H9 (cell line): ENCODE measurements around the gene TMEM127. TPM values are rescaled to one million over a fixed set of nuclear protein-coding genes. Genes with fewer than 3 reads are reported as not detected.

ENCODE experiments used
- DNase-seq: peaks from one replicate; pipeline ENCODE4 v3.0.0-alpha.2; 2017
- H2AFZ ChIP-seq: one replicate; pipeline ENCODE4 v1.6.1; 2013; ENCODE audit warnings: mild to moderate bottlenecking, low read length, control low read depth, moderate library complexity
- H2AK5ac ChIP-seq: 2 replicates; pipeline ENCODE4 v1.6.1; 2013; ENCODE audit warnings: low read length, control low read depth, mixed read lengths; ENCODE audit not compliant: insufficient read length
- H2BK120ac ChIP-seq: one replicate; pipeline ENCODE4 v1.6.1; 2013; ENCODE audit warnings: low read depth, mild to moderate bottlenecking, low read length, control low read depth, inconsistent platforms; ENCODE audit not compliant: poor library complexity, severe bottlenecking
- H2BK12ac ChIP-seq: 2 replicates; pipeline ENCODE4 v1.6.1; 2013; ENCODE audit warnings: low read length, control low read depth, mixed read lengths, low read depth; ENCODE audit not compliant: insufficient read length
- H2BK15ac ChIP-seq: 2 replicates; pipeline ENCODE4 v1.6.1; 2013; ENCODE audit warnings: low read depth, low read length, control low read depth
- H2BK20ac ChIP-seq: one replicate; pipeline ENCODE4 v1.6.1; 2013; ENCODE audit warnings: low read depth, mild to moderate bottlenecking, low read length, control low read depth, inconsistent platforms; ENCODE audit not compliant: poor library complexity, severe bottlenecking
- H2BK5ac ChIP-seq: 2 replicates; pipeline ENCODE4 v1.6.1; 2013; ENCODE audit warnings: low read length, control low read depth, mixed read lengths; ENCODE audit not compliant: insufficient read length
- H3K14ac ChIP-seq: 2 replicates; pipeline ENCODE4 v1.6.1; 2013; ENCODE audit warnings: low read length, control low read depth; ENCODE audit not compliant: insufficient read depth
- H3K18ac ChIP-seq: 2 replicates; pipeline ENCODE4 v1.6.1; 2013; ENCODE audit warnings: low read depth, mild to moderate bottlenecking, mixed read lengths, low read length, control low read depth; ENCODE audit not compliant: insufficient read length
- H3K23ac ChIP-seq: 2 replicates; pipeline ENCODE4 v1.6.1; 2013; ENCODE audit warnings: low read length, control low read depth, mixed read lengths, low read depth; ENCODE audit not compliant: insufficient read length
- H3K23me2 ChIP-seq: 2 replicates; pipeline ENCODE4 v1.6.1; 2013; ENCODE audit warnings: low read depth, mild to moderate bottlenecking, mixed read lengths, low read length, control low read depth; ENCODE audit not compliant: insufficient read length, poor library complexity, severe bottlenecking
- H3K27ac ChIP-seq: 2 replicates; pipeline ENCODE4 v1.5.1; 2013; ENCODE audit warnings: low read length, control low read depth, mixed read lengths, low read depth; ENCODE audit not compliant: insufficient read length
- H3K27me3 ChIP-seq: 2 replicates; pipeline ENCODE4 v1.6.1; 2013; ENCODE audit warnings: low read length, control low read depth, inconsistent platforms; ENCODE audit not compliant: insufficient read depth
- H3K4ac ChIP-seq: 2 replicates; pipeline ENCODE4 v1.6.1; 2013; ENCODE audit warnings: low read depth, mild to moderate bottlenecking, control low read depth, inconsistent platforms, low read length, moderate library complexity
- H3K4me1 ChIP-seq: 2 replicates; pipeline ENCODE4 v1.6.1; 2013; ENCODE audit warnings: low read length, control low read depth, inconsistent platforms; ENCODE audit not compliant: insufficient read depth
- H3K4me2 ChIP-seq: 2 replicates; pipeline ENCODE4 v1.6.1; 2013; ENCODE audit warnings: low read length, control low read depth, mixed read lengths; ENCODE audit not compliant: insufficient read length, insufficient read depth
- H3K56ac ChIP-seq: 2 replicates; pipeline ENCODE4 v1.6.1; 2013; ENCODE audit warnings: low read depth, mild to moderate bottlenecking, mixed read lengths, low read length, control low read depth; ENCODE audit not compliant: insufficient read length
- H3K79me1 ChIP-seq: 2 replicates; pipeline ENCODE4 v1.6.1; 2013; ENCODE audit warnings: low read depth, mild to moderate bottlenecking, moderate library complexity, low read length, control low read depth, inconsistent platforms; ENCODE audit not compliant: insufficient read depth, poor library complexity, severe bottlenecking
- H3K79me2 ChIP-seq: 2 replicates; pipeline ENCODE4 v1.6.1; 2013; ENCODE audit warnings: low read length, control low read depth, inconsistent platforms; ENCODE audit not compliant: insufficient read depth
- H3K9ac ChIP-seq: 2 replicates; pipeline ENCODE4 v1.6.1; 2013; ENCODE audit warnings: low read length, control low read depth, mixed read lengths; ENCODE audit not compliant: insufficient read length; ENCODE audit errors: extremely low read depth
- H3K9me3 ChIP-seq: one replicate; pipeline ENCODE4 v1.6.1; 2013; ENCODE audit warnings: low read depth, low read length, inconsistent platforms; ENCODE audit not compliant: control insufficient read depth
- H3T11ph ChIP-seq: one replicate; pipeline ENCODE4 v1.6.1; 2013; ENCODE audit warnings: mild to moderate bottlenecking, low read length, control low read depth, inconsistent platforms
- H4K20me1 ChIP-seq: one replicate; pipeline ENCODE4 v1.6.1; 2013; ENCODE audit not compliant: control insufficient read depth, insufficient read length, insufficient read depth
- H4K5ac ChIP-seq: 2 replicates; pipeline ENCODE4 v1.6.1; 2013; ENCODE audit warnings: low read depth, mild to moderate bottlenecking, mixed read lengths, low read length, control low read depth; ENCODE audit not compliant: insufficient read length
- H4K8ac ChIP-seq: replicated peaks from 2 replicates; pipeline ENCODE4 v1.6.1; 2013; ENCODE audit warnings: low read length, control low read depth, mixed read lengths, low read depth; ENCODE audit not compliant: insufficient read length
- H4K91ac ChIP-seq: 2 replicates; pipeline ENCODE4 v1.6.1; 2013; ENCODE audit warnings: low read depth, mild to moderate bottlenecking, moderate library complexity, mixed read lengths, low read length, control low read depth; ENCODE audit not compliant: insufficient read length
- H3K27ac Mint-ChIP-seq, 3 experiments: 2 replicates in 2 of 3; 3 replicates in 1 of 3; pipeline ENCODE4 v1.8.0; 2020 to 2021; ENCODE audit warnings: mixed read lengths in 3 of 3, mild to moderate bottlenecking in 1 of 3, moderate library complexity in 1 of 3
- H3K27me3 Mint-ChIP-seq: 2 replicates; pipeline ENCODE4 v1.8.0; 2021; ENCODE audit warnings: low read depth, mild to moderate bottlenecking, moderate library complexity, mixed read lengths
- H3K36me3 Mint-ChIP-seq, 3 experiments: 2 replicates in 2 of 3; 3 replicates in 1 of 3; pipeline ENCODE4 v1.8.0; 2020 to 2021; ENCODE audit warnings: low read depth in 3 of 3, mixed read lengths in 3 of 3; ENCODE audit not compliant: insufficient read depth in 1 of 3
- H3K4me1 Mint-ChIP-seq, 2 experiments: 2 replicates each; pipeline ENCODE4 v1.8.0; 2020; ENCODE audit warnings: mixed read lengths in 2 of 2
- H3K4me3 Mint-ChIP-seq, 2 experiments: 2 replicates in 1 of 2; 3 replicates in 1 of 2; pipeline ENCODE4 v1.8.0; 2020 to 2021; ENCODE audit warnings: mild to moderate bottlenecking in 2 of 2, mixed read lengths in 2 of 2, moderate library complexity in 1 of 2
- H3K9me3 Mint-ChIP-seq, 2 experiments: 2 replicates in 1 of 2; 3 replicates in 1 of 2; pipeline ENCODE4 v1.8.0; 2020; ENCODE audit warnings: mild to moderate bottlenecking in 2 of 2, mixed read lengths in 2 of 2, moderate library complexity in 1 of 2
- WGBS: extraction: QIAGEN DNeasy Blood & Tissue Kit; methylation state at CpG from one replicate; pipeline ENCODE4 v1.1.7; 2013; ENCODE audit warnings: missing lambda C conversion rate, low lambda C conversion rate, mixed read lengths; ENCODE audit not compliant: insufficient read length; ENCODE audit errors: extremely low coverage; 5-methylcytosine and 5-hydroxymethylcytosine counted together
- total RNA-seq: library from RNA; stranded (reverse); gene quantifications from 2 replicates; pipeline ENCODE4 v1.2.1, GENCODE V29; 2021
- TF ChIP-seq, protein P1 (sequence below): fragments of 200-600 bp; sonication (generic); conservative IDR thresholded peaks from 3 replicates; pipeline ENCODE4 v1.8.0; 2021; ENCODE audit warnings: antibody characterized with exemption, mild to moderate bottlenecking

TMEM127 gene
- total RNA-seq, 1 experiment from 2014 or later: 30.1 TPM

GRCh38 chr2:96213379-96213778, 52.4 kb downstream of the TMEM127 start:
- Histone ChIP-seq H3K14ac (no peak overlapping the region; the same call in 1 of the 2 replicates), H2BK12ac (no peak overlapping the region), H2BK120ac (no peak overlapping the region), H3K23me2 (no peaks in the 10 kb centered on the region), H3K9me3 (no peaks in the 10 kb centered on the region), H2AFZ (no peak overlapping the region), H3K4me1 (no peaks in the 10 kb centered on the region), H2BK15ac (no peak overlapping the region), H3T11ph (no peak overlapping the region), H4K5ac (no peak overlapping the region), H3K27me3 (no peaks in the 10 kb centered on the region), H3K79me2 (no peaks in the 10 kb centered on the region), H4K91ac (no peak overlapping the region), H3K4me2 (no peak overlapping the region), H3K18ac (no peak overlapping the region), H2BK5ac (no peak overlapping the region), H3K4ac (no peak overlapping the region), H3K27ac (no peak overlapping the region), H4K8ac (no peak overlapping the region), H4K20me1 (no peaks in the 10 kb centered on the region), H3K23ac (no peak overlapping the region), H3K79me1 (no peaks in the 10 kb centered on the region), H3K56ac (no peak overlapping the region), H2AK5ac (no peak overlapping the region), H3K9ac (no peak overlapping the region), H2BK20ac (no peak overlapping the region)
- Mint-ChIP-seq H3K4me3 (no peak overlapping the region), H3K9me3 (no peaks in the 10 kb centered on the region), H3K27me3 (no peaks in the 10 kb centered on the region), H3K36me3 (no peaks in the 10 kb centered on the region; a peak in 1 of 7 replicates), H3K27ac (no peak overlapping the region; a peak in 1 of 7 replicates), H3K4me1 (peaks cover 8 to 11% of the 10 kb centered on the region in 2 experiments)
- peak; percentile 51 for DNase-seq
- TF ChIP-seq, protein P1, sequence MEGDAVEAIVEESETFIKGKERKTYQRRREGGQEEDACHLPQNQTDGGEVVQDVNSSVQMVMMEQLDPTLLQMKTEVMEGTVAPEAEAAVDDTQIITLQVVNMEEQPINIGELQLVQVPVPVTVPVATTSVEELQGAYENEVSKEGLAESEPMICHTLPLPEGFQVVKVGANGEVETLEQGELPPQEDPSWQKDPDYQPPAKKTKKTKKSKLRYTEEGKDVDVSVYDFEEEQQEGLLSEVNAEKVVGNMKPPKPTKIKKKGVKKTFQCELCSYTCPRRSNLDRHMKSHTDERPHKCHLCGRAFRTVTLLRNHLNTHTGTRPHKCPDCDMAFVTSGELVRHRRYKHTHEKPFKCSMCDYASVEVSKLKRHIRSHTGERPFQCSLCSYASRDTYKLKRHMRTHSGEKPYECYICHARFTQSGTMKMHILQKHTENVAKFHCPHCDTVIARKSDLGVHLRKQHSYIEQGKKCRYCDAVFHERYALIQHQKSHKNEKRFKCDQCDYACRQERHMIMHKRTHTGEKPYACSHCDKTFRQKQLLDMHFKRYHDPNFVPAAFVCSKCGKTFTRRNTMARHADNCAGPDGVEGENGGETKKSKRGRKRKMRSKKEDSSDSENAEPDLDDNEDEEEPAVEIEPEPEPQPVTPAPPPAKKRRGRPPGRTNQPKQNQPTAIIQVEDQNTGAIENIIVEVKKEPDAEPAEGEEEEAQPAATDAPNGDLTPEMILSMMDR: peak; percentile 40; the same call in 2 of the 3 replicates
- no CpG with 5 or more reads among the region's 12 CpGs for WGBS
